ENCODE data around the gene RBMY1D.
"Not testable (repeated sequence)": the region's sequence is repeated elsewhere in the genome, so short reads cannot be mapped to it uniquely, and the experiment has no call there.

Gene RBMY1D

DNA sequence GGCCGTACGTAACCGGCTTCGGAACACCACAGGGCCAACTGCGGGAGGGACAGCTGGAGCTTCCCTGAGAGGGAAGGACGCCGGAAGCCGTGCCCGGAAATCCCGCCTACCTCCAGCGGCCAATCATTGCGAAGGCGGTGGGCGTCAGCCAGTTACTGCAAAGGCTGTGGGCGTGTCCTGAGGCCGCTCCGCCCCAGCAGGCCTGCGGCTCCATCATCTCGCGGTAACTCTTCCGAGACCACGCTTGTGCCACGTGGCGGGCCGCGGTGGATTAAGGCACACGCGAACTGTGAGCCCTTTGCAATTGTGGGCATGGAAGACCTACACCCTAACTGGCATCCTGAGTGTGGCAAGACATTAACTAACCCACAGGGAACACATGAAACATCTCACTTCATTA is at the start of gene RBMY1D:
Gene RBMY1D, minus strand, starts transcription at position 101 of the 400 bp plus-strand sequence. CDS start 2,013 bp downstream, outside the sequence.
- in situ Hi-C loops (cut with MboI; ENCODE audit: low sequenced_read_pairs): not testable (repeated sequence)

DNA sequence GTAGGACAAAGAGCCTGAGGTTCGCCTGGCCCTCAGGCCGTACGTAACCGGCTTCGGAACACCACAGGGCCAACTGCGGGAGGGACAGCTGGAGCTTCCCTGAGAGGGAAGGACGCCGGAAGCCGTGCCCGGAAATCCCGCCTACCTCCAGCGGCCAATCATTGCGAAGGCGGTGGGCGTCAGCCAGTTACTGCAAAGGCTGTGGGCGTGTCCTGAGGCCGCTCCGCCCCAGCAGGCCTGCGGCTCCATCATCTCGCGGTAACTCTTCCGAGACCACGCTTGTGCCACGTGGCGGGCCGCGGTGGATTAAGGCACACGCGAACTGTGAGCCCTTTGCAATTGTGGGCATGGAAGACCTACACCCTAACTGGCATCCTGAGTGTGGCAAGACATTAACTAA is 23.6 kb upstream of the RBMY1D start, which contains the start of gene RBMY1E:
Gene RBMY1E, minus strand, starts transcription at position 101 of the 400 bp plus-strand sequence. CDS start 1,978 bp downstream, outside the sequence.
- in situ Hi-C loops (cut with MboI; ENCODE audit: low sequenced_read_pairs): not testable (repeated sequence)

DNA sequence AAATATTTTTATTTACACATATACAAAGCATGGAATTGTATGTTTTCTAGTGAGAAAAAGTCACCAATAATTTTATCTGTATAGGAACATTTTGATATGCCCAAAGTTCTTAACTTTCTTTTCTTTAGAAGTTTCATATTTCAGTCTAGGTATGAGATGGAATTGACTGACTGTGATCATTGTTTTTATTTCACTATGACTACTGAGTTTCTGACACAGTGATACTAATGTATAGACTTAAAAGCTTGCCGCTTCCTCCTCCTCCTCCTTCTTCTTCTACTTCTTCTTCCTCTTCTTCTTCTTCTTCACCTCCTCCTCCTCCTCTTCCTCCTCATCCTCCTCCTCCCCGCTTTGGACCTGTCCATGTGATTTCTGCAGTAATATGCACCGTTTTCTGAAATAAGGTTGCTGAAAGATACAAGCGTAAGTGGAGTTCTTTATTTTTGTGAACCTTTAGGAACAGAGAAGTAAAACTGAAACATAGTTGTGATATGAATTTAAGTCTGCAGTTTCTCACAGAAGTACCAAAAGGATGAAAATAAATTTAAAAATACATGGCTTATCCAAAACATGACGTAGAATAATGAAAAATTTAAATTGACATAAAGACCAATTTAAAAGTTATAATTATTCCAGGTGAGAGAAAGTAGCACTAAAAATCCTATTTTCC is 24.8 kb downstream of the RBMY1D start:
- in situ Hi-C loops (cut with MboI; ENCODE audit: low sequenced_read_pairs): not testable (repeated sequence)

DNA sequence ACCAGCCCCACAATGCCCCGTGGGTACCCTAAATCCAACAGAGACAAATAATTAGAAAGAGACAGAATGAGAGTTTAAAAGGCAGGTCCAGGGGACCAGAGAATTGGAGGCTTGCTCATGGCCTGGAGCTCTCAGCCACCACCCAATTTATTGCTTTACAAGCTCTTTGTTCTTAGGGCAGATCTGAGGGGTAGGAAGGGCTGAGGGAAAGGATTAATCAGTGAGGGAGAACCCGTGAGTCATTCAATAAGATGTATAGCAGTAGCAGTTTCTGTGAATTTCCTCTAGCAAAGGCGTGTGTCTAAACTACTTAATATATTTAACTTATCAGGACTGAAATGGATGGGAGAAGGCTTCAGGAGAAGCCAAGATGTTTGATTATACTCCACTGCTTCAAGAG is 48.8 kb downstream of the RBMY1D start:
- in situ Hi-C loops (cut with MboI; ENCODE audit: low sequenced_read_pairs): no loop called here

DNA sequence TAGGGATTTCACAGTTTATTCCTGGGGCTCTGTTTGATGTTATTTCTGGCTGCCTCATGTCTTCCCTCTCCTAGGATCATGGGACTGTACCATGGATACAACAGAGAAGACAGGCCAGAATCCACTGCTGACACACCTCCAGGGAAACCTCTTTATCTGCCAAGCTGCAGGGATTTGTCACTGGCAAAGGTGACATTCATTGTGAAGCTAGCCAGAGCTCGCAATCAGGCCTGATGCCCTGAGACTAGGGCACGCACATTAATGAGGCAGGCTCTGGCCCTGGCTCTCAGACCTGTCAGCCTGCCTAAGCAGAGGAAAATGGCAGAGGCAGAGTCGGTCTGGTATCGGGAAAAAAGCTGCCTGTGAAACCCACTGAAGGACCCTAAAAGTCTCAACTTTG is 52.2 kb downstream of the RBMY1D start:
- in situ Hi-C loops (cut with MboI; ENCODE audit: low sequenced_read_pairs): no loop called here

DNA sequence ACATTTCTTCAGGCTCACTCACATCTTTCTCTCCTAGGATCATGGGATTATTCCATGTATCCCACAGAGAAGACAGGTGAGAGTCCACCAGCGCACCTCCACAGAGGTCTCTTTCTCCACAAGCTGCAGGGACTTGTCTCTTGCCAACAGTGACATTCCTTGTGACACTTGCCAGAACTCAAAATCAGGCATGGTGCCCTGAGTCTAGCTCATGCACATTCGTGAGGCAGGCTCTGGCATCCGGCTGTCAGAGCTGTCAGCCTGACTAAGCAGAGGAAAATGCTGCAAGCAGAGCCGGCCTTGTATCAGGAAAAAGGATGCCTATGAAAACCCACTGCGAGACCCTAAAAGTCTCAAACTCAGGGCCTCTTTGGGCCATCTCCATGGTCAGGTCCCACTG is 54.8 kb downstream of the RBMY1D start:
- in situ Hi-C loops (cut with MboI; ENCODE audit: low sequenced_read_pairs): no loop called here

DNA sequence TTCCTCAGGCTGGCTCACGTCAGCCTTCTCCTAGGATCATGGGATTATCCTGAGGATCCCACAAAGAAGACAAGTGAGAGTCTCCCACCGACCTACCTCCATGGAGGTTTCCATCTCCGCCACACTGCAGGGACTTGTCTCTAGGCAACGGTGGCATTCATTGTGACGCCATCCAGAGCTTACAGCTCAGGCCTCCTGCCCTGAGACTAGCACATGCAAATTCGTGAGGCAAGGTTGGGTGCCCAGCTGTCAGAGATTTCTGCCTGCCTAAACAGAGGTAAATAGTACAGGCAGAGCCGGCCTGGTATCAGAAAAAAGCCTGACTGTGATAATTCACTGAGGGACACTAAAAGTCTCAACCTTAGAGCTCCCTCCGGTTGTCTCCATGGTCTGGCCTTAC is 58.0 kb downstream of the RBMY1D start:
- in situ Hi-C loops (cut with MboI; ENCODE audit: low sequenced_read_pairs): no loop called here

DNA sequence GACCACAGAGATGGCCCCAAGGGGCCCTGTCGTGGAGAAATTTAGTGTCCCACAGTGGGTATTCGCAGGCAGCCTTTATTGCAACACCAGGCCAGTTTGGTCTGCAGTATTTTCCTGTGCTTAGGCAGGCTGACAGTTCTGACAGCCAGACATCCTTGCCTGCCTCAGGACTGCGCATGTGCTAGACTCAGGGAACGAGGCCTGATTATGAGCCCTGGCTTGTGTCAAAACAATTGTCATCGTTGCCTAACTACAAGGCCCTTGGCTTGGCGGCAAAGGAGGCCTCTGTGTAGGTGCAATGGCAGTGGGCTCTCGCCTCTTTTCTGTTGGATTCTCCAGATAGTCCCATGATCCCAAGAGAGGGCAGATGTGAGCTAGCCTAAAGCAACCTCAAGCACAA is 59.3 kb downstream of the RBMY1D start:
- in situ Hi-C loops (cut with MboI; ENCODE audit: low sequenced_read_pairs): no loop called here
